OCI-LY1 (cell line): ENCODE results near the gene ZNRF3.
"Not testable (repeated sequence)": the region's sequence is repeated elsewhere in the genome, so short reads cannot be mapped to it uniquely, and the experiment has no call there.

Experiments used
- H2AFZ ChIP-seq: fragments of 200-600 bp; sonication (generic), shearing (Covaris generic); 2 replicates; pipeline ENCODE4 v1.6.0; 2014; ENCODE audit warnings: antibody characterized with exemption, mild to moderate bottlenecking, low read length
- H3F3A ChIP-seq: fragments of 200-600 bp; sonication (generic), shearing (Covaris generic); 2 replicates; pipeline ENCODE4 v1.6.0; 2014; ENCODE audit warnings: mild to moderate bottlenecking, antibody characterized with exemption, low read length, moderate library complexity; ENCODE audit not compliant: insufficient read depth
- H3K27ac ChIP-seq: fragments of 200-600 bp; sonication (generic); 2 replicates; pipeline ENCODE4 v1.5.1; 2014; ENCODE audit warnings: low read length, mixed run types, mild to moderate bottlenecking, low read depth; ENCODE audit not compliant: poor library complexity, severe bottlenecking
- H3K27me3 ChIP-seq: fragments of 200-600 bp; sonication (generic); 2 replicates; pipeline ENCODE4 v1.6.0; 2014; ENCODE audit warnings: antibody characterized with exemption, mild to moderate bottlenecking, low read length, moderate library complexity; ENCODE audit not compliant: insufficient read depth
- H3K36me3 ChIP-seq: fragments of 200-600 bp; sonication (generic); 2 replicates; pipeline ENCODE4 v1.6.1; 2014; ENCODE audit warnings: mild to moderate bottlenecking, antibody characterized with exemption, low read length, moderate library complexity, mixed read lengths; ENCODE audit not compliant: insufficient read depth
- H3K4me1 ChIP-seq: fragments of 200-600 bp; sonication (generic); 2 replicates; pipeline ENCODE4 v1.5.1; 2014; ENCODE audit warnings: mild to moderate bottlenecking, low read length, moderate library complexity; ENCODE audit not compliant: insufficient read depth, severe bottlenecking
- H3K4me2 ChIP-seq: fragments of 200-600 bp; sonication (generic), shearing (Covaris generic); 2 replicates; pipeline ENCODE4 v1.6.1; 2014; ENCODE audit warnings: low read length
- H3K4me3 ChIP-seq: fragments of 200-600 bp; sonication (generic); 2 replicates; pipeline ENCODE4 v1.5.1; 2014; ENCODE audit warnings: low read length, low read depth, mild to moderate bottlenecking, mixed read lengths; ENCODE audit not compliant: poor library complexity, severe bottlenecking
- H3K79me2 ChIP-seq: fragments of 200-600 bp; shearing (Covaris generic); 2 replicates; pipeline ENCODE4 v1.6.1; 2016; ENCODE audit warnings: mixed run types, low read length, mixed read lengths; ENCODE audit not compliant: insufficient read depth
- H3K9ac ChIP-seq: fragments of 200-600 bp; sonication (generic), shearing (Covaris generic); 2 replicates; pipeline ENCODE4 v1.6.1; 2014; ENCODE audit warnings: mild to moderate bottlenecking, low read length, mixed read lengths
- H3K9me2 ChIP-seq: fragments of 200-600 bp; sonication (generic), shearing (Covaris generic); 2 replicates; pipeline ENCODE4 v1.6.1; 2014; ENCODE audit warnings: low read depth, mild to moderate bottlenecking, low read length, mixed read lengths
- H3K9me3 ChIP-seq: fragments of 200-600 bp; shearing (Covaris generic); 2 replicates; pipeline ENCODE4 v1.6.1; 2014; ENCODE audit warnings: low read length, mixed read lengths
- H4K20me1 ChIP-seq: fragments of 200-600 bp; sonication (generic), shearing (Covaris generic); 2 replicates; pipeline ENCODE4 v1.6.0; 2016; ENCODE audit warnings: mild to moderate bottlenecking, low read length; ENCODE audit not compliant: insufficient read depth
- EZH2 ChIP-seq: fragments of 200-600 bp; sonication (generic), shearing (Covaris generic); IDR thresholded peaks from 2 replicates; pipeline ENCODE4 v1.8.0; 2017; ENCODE audit warnings: borderline replicate concordance, mixed run types, mild to moderate bottlenecking, antibody characterized with exemption, low read length, moderate library complexity, mixed read lengths
- TF ChIP-seq, protein P1 (sequence below): fragments of 200-600 bp; sonication (generic), shearing (Covaris generic); IDR thresholded peaks from 2 replicates; pipeline ENCODE4 v1.5.1; 2017; ENCODE audit warnings: mild to moderate bottlenecking, antibody characterized with exemption, low read length, moderate library complexity, mixed read lengths

ZNRF3 gene

DNA sequence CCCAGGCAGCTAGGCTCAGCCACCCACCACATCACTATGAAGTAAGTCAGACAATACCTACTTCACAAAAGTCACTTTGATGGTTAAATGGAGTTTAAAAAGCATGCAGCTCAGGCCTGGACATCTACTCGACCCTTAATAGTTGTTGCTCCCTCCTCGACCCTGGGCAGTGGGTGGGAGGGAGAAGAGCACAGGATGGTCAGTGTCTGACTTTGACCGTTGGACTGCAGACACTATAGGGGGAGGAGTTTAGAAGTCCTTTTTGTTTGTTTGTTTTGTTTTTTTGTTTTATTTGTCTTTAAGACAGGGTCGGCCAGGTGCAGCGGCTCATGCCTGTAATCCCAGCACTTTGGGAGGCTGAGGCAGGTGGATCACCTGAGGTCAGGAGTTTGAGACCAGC lies 44.4 kb upstream of the ZNRF3 start:
- Histone ChIP-seq H3K4me2 (no peak overlapping the region), H3K4me3 (no peak overlapping the region), H3K36me3 (no peaks in the 10 kb centered on the region), H3K79me2 (no peaks in the 10 kb centered on the region), H3K9me2 (no peaks in the 10 kb centered on the region), H3F3A (no peaks in the 10 kb centered on the region), H3K4me1 (no peaks in the 10 kb centered on the region), H3K9me3 (no peaks in the 10 kb centered on the region), H3K27me3 (no peaks in the 10 kb centered on the region), H3K27ac (no peak overlapping the region), H4K20me1 (no peaks in the 10 kb centered on the region), H2AFZ (no peak overlapping the region), H3K9ac (no peak overlapping the region)
- TF ChIP-seq, protein P1, sequence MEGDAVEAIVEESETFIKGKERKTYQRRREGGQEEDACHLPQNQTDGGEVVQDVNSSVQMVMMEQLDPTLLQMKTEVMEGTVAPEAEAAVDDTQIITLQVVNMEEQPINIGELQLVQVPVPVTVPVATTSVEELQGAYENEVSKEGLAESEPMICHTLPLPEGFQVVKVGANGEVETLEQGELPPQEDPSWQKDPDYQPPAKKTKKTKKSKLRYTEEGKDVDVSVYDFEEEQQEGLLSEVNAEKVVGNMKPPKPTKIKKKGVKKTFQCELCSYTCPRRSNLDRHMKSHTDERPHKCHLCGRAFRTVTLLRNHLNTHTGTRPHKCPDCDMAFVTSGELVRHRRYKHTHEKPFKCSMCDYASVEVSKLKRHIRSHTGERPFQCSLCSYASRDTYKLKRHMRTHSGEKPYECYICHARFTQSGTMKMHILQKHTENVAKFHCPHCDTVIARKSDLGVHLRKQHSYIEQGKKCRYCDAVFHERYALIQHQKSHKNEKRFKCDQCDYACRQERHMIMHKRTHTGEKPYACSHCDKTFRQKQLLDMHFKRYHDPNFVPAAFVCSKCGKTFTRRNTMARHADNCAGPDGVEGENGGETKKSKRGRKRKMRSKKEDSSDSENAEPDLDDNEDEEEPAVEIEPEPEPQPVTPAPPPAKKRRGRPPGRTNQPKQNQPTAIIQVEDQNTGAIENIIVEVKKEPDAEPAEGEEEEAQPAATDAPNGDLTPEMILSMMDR = no peak
- TF ChIP-seq EZH2 = no peak

DNA sequence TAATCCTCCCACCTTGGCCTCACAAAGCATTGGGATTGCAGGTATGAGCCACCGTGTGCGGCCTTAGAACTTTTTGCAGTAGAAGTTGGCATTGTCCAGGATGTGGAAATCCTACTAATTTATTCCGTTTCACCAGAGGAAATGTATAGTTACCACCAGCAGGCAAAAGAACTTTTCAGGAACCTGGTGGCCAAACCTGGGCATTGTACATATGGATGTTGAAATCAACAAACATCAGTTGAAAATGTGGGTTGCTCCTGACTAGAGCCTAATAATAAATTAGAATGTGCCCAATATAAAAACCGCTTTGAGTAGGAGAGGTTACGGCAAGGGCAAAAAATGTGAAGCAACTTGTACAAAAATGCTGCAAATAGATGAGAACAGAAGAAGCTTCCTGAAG lies 42.3 kb upstream of the ZNRF3 start:
- TF ChIP-seq EZH2 = no peak
- no peak overlapping the region for H3K4me2 ChIP-seq
- H3K27ac ChIP-seq = no peak overlapping the region
- no peaks in the 10 kb centered on the region for H3K79me2 ChIP-seq
- no peaks in the 10 kb centered on the region for H3K9me2 ChIP-seq
- H3K36me3 ChIP-seq = no peaks in the 10 kb centered on the region
- H3K27me3 ChIP-seq = peaks cover under 1% of the 10 kb centered on the region; the same call in 1 of the 2 replicates
- H4K20me1 ChIP-seq = no peaks in the 10 kb centered on the region
- H3K9me3 ChIP-seq = no peaks in the 10 kb centered on the region
- H3K4me1 ChIP-seq = no peaks in the 10 kb centered on the region
- no peak overlapping the region for H2AFZ ChIP-seq
- no peak overlapping the region for H3K4me3 ChIP-seq
- no peak overlapping the region for H3K9ac ChIP-seq
- H3F3A ChIP-seq = no peaks in the 10 kb centered on the region

DNA sequence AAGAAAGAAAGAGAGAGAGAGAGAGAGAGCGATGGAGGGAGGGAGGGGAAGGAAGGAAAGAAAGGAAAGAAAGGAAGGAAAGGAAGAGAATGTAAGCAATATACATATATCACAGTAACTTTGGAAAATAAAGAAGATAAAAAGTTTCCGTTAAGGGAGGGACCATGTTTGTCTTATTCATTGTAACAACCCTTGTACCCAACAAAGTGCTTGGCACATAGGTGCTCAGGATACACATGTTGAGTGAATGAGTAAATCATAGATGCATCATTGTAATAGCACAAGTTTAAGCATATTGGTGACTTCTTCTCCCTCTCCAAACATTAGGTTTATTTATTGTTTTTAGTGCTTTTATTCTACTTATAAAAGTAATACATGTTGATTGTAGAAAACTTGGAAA lies 39.7 kb upstream of the ZNRF3 start:
- Histone ChIP-seq H3K79me2 (no peaks in the 10 kb centered on the region), H3K9me3 (no peaks in the 10 kb centered on the region), H3F3A (no peaks in the 10 kb centered on the region), H3K4me3 (no peak overlapping the region), H3K27me3 (peaks cover 4% of the 10 kb centered on the region; the same call in 1 of the 2 replicates), H3K4me2 (no peak overlapping the region), H3K9me2 (no peaks in the 10 kb centered on the region), H3K27ac (no peak overlapping the region), H2AFZ (no peak overlapping the region), H3K4me1 (no peaks in the 10 kb centered on the region), H4K20me1 (no peaks in the 10 kb centered on the region), H3K36me3 (no peaks in the 10 kb centered on the region), H3K9ac (no peak overlapping the region)
- no peak for TF ChIP-seq EZH2
- TF ChIP-seq, protein P1 = no peak

DNA sequence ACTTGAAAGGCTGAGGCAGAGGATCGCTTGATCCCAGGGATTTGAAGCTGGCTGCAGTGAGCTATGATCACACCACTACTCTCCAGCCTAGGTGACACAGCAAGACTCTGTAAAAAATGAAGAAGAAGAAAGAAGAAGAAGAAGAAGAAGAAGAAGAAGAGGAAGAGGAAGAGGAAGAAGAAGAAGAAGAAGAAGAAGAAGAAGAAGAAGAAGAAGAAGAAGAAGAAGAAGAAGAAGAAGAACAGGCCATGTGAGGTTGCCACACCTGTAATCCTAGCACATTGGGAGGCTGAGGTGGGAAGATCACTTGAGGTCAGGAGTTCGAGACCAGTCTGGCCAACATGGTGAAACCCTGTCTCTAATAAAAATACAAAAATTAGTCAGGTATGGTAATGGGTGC lies 39.1 kb upstream of the ZNRF3 start:
- not testable (repeated sequence) for H3K27ac ChIP-seq, H3K27me3 ChIP-seq, H3F3A ChIP-seq, H3K36me3 ChIP-seq, H3K4me1 ChIP-seq, H4K20me1 ChIP-seq, H2AFZ ChIP-seq, H3K4me3 ChIP-seq, H3K9ac ChIP-seq, H3K4me2 ChIP-seq, H3K9me3 ChIP-seq, H3K79me2 ChIP-seq, H3K9me2 ChIP-seq
